Suppressor macrophage treated with lipopolysaccharide for 1 hour (primary cell): ENCODE measurements around the gene CCL1.
"Not testable (repeated sequence)": the region's sequence is repeated elsewhere in the genome, so short reads cannot be mapped to it uniquely, and the experiment has no call there.

Experiments used
- DNase-seq, 3 donors: peaks; one replicate each; pipeline ENCODE4 v3.0.0-alpha.2; 2020 to 2022

The CCL1 gene

GRCh38 chr17:34357398-34357797 lies 5.6 kb downstream of the CCL1 start:
- no peak for DNase-seq

- DNase-seq = no peak
These were observed 6.8 kb downstream of the CCL1 start, which contains the start of gene CCL13 for GRCh38 chr17:34356194-34356593. Gene CCL13 (plus strand): TSS chr17:34356480. CDS start chr17:34356527, 47 bp downstream.

- peak in 1 of 3 donors; percentile 43 for DNase-seq
These were observed 8.4 kb downstream of the CCL1 start for GRCh38 chr17:34354637-34355036.

- DNase-seq = no peak
These were observed 10.8 kb downstream of the CCL1 start for GRCh38 chr17:34352191-34352590.

- DNase-seq = no peak
These were observed 11.9 kb downstream of the CCL1 start for GRCh38 chr17:34351096-34351495.

- DNase-seq = no peak
These were observed 13.3 kb downstream of the CCL1 start for GRCh38 chr17:34349751-34350150.

- peak; percentile 67 to 78 (median 73) for DNase-seq
These were observed 16.0 kb downstream of the CCL1 start for GRCh38 chr17:34347063-34347462.

GRCh38 chr17:34341916-34342315 lies 21.1 kb downstream of the CCL1 start:
- no peak for DNase-seq

- DNase-seq = no peak
These were observed 23.8 kb downstream of the CCL1 start for GRCh38 chr17:34339138-34339770.

- no peak for DNase-seq
These were observed 25.3 kb downstream of the CCL1 start for GRCh38 chr17:34337701-34338100.

GRCh38 chr17:34327580-34327979 lies 35.5 kb downstream of the CCL1 start:
- not testable (repeated sequence) for DNase-seq

- DNase-seq = peak; percentile 21 to 58 (median 25)
These were observed 41.1 kb downstream of the CCL1 start for GRCh38 chr17:34321964-34322363.

- peak; percentile 69 to 97 (median 79) for DNase-seq
These were observed 44.0 kb downstream of the CCL1 start, which contains the start of gene CCL8 for GRCh38 chr17:34319039-34319483. Gene CCL8 (plus strand): TSS chr17:34319435. CDS start chr17:34319502, 67 bp downstream.

- peak; percentile 74 to 88 (median 79) for DNase-seq
These were observed 44.6 kb downstream of the CCL1 start for GRCh38 chr17:34318474-34318873.

GRCh38 chr17:34314279-34314678 lies 48.8 kb downstream of the CCL1 start:
- peak; percentile 82 to 97 (median 90) for DNase-seq

- no peak for DNase-seq
These were observed 49.9 kb downstream of the CCL1 start for GRCh38 chr17:34313164-34313563.

GRCh38 chr17:34312080-34312479 lies 51.0 kb downstream of the CCL1 start:
- no peak for DNase-seq

GRCh38 chr17:34311291-34311690 lies 51.7 kb downstream of the CCL1 start:
- no peak for DNase-seq
